ENCODE results near the gene THRB.

- TF ChIP-seq CTCF (IDR thresholded peaks at IDR 0.05): no peak
- no peak for TF ChIP-seq POLR2A (IDR thresholded peaks at IDR 0.05)
These were observed 325.7 kb downstream of the THRB start for GRCh38 chr3:24168977-24169376.
